HepG2 (cell line): ENCODE data around the gene NEK5. TPM values are rescaled to one million over a fixed set of nuclear protein-coding genes. Genes with fewer than 3 reads are reported as not detected.
A peak's percentile ranks its signal among the peaks of the same experiment; 100 is the strongest.

Source experiments
- ATAC-seq: fragments of 200-7000 bp; cut with Tn5 transposase; 3 replicates; pipeline ENCODE4 v1.9.1; 2020; ENCODE audit warnings: mild to moderate bottlenecking, moderate library complexity
- BruUV-seq: library from RNA; stranded (reverse); fragments of 400-500 nt; replicated peaks from 2 replicates; lab custom pipeline; 2021; lab: Mats Ljungman, UMichigan
- CTCF ChIA-PET: fragments of 300-600 bp; formaldehyde crosslinking; extraction: SDS; loops from one replicate; lab custom pipeline; 2021; ENCODE audit warnings: low total read pairs, inconsistent platforms, low intra/inter-chr PET ratio; lab: Yijun Ruan, JAX
- POLR2A ChIA-PET: fragments of 350-600 bp; sonication (Branson Sonifier 250); formaldehyde crosslinking; loops from one replicate; lab custom pipeline; 2020; ENCODE audit warnings: antibody characterized with exemption, inconsistent platforms; lab: Yijun Ruan, JAX
- DNase-seq: peaks from one replicate; pipeline ENCODE4 v3.0.0-alpha.2; 2015; ENCODE audit warnings: low spot score
- FAIRE-seq: peaks from 3 replicates; lab custom pipeline; 2011; peaks lifted over from hg19 to GRCh38; lab: Jason Lieb, UNC
- H2AFZ ChIP-seq: one replicate; pipeline ENCODE4 v1.6.1; 2011; ENCODE audit warnings: low read length, inconsistent platforms
- H3K27ac ChIP-seq: fragments of 300-600 bp; 3 replicates; pipeline ENCODE4 v1.8.0; 2011; ENCODE audit warnings: mixed run types, mild to moderate bottlenecking, mixed read lengths, low read length, inconsistent platforms; ENCODE audit not compliant: insufficient read depth; ENCODE audit errors: extremely low read length
- H3K27me3 ChIP-seq, 2 experiments: fragments of 200-600 bp in 1 of 2; 2 replicates in 1 of 2; 3 replicates in 1 of 2; pipeline versions ENCODE4 v1.6.0 to v1.8.0; 2011; ENCODE audit warnings: low read length in 2 of 2, mild to moderate bottlenecking in 2 of 2, moderate library complexity in 2 of 2, inconsistent platforms in 1 of 2; ENCODE audit not compliant: insufficient read depth in 2 of 2, control insufficient read depth in 1 of 2
- H3K36me3 ChIP-seq, 2 experiments: fragments of 200-600 bp in 1 of 2; replicated peaks in 1 of 2; 2 replicates in 1 of 2; 3 replicates in 1 of 2; pipeline versions ENCODE4 v1.5.1 to v1.8.0; 2011; ENCODE audit warnings: low read length in 2 of 2, inconsistent platforms in 1 of 2; ENCODE audit not compliant: insufficient read depth in 2 of 2, control insufficient read depth in 1 of 2
- H3K4me1 ChIP-seq: 2 replicates; pipeline ENCODE4 v1.5.1; 2012; ENCODE audit warnings: low read length, inconsistent platforms; ENCODE audit not compliant: insufficient read depth
- H3K4me2 ChIP-seq: 2 replicates; pipeline ENCODE4 v1.6.0; 2011; ENCODE audit warnings: low read depth, low read length, inconsistent platforms
- H3K4me3 ChIP-seq, 3 experiments: fragments of 200-600 bp in 1 of 3; sonication (generic), shearing (Covaris generic) in 1 of 3; replicated peaks in 1 of 3; 2 replicates each; pipeline ENCODE4 v1.5.1; 2011 to 2016; ENCODE audit warnings: low read length in 3 of 3, inconsistent platforms in 2 of 3, low read depth in 2 of 3, mild to moderate bottlenecking in 2 of 3, control low read depth in 1 of 3, mixed read lengths in 1 of 3; ENCODE audit not compliant: insufficient read depth in 1 of 3
- H3K79me2 ChIP-seq: one replicate; pipeline ENCODE4 v1.6.1; 2011; ENCODE audit warnings: low read length, inconsistent platforms; ENCODE audit not compliant: insufficient read depth
- H3K9ac ChIP-seq: 2 replicates; pipeline ENCODE4 v1.6.0; 2011; ENCODE audit warnings: mild to moderate bottlenecking, low read depth, low read length, inconsistent platforms; ENCODE audit not compliant: insufficient read depth
- H3K9me3 ChIP-seq: 2 replicates; pipeline ENCODE4 v1.5.1; 2012; ENCODE audit warnings: mild to moderate bottlenecking, low read length
- H4K20me1 ChIP-seq: 2 replicates; pipeline ENCODE4 v1.6.0; 2011; ENCODE audit warnings: inconsistent platforms, mild to moderate bottlenecking, low read length, moderate library complexity; ENCODE audit not compliant: insufficient read depth
- ATF4 ChIP-seq, 2 experiments: fragments of 450-650 bp in 1 of 2; sonication (generic) in 1 of 2; formaldehyde crosslinking; IDR thresholded peaks; 2 replicates each; pipeline versions ENCODE4 v1.5.0 to v1.8.0; 2020 to 2022; ENCODE audit warnings: mild to moderate bottlenecking in 1 of 2, missing genetic modification reagents in 1 of 2
- CCDC6 ChIP-seq: sonication (generic); formaldehyde crosslinking; IDR thresholded peaks from 2 replicates; pipeline ENCODE4 v1.8.1; 2022; ENCODE audit warnings: mild to moderate bottlenecking, missing genetic modification reagents, moderate library complexity
- CREB3 ChIP-seq: sonication (generic); formaldehyde crosslinking; IDR thresholded peaks from 2 replicates; pipeline ENCODE4 v1.5.0; 2020; ENCODE audit warnings: missing genetic modification reagents
- FOXA1 ChIP-seq, 2 experiments: fragments of 450-650 bp in 1 of 2; sonication (generic) in 1 of 2; formaldehyde crosslinking in 1 of 2; IDR thresholded peaks; 2 replicates each; pipeline versions ENCODE4 v1.4.0 to v1.6.1; 2016 to 2020; ENCODE audit warnings: missing genetic modification reagents in 1 of 2
- GABPA ChIP-seq, 2 experiments: IDR thresholded peaks; 2 replicates each; pipeline ENCODE4 v1.6.1; 2011 to 2016; ENCODE audit warnings: low read depth in 2 of 2, low read length in 1 of 2, missing biosample characterization in 1 of 2, missing genetic modification characterization in 1 of 2
- KAT7 ChIP-seq: IDR thresholded peaks from 2 replicates; pipeline ENCODE4 v1.6.1; 2018; ENCODE audit warnings: borderline replicate concordance, missing compliant biosample characterization
- KLF12 ChIP-seq: sonication (generic); formaldehyde crosslinking; IDR thresholded peaks from 2 replicates; pipeline ENCODE4 v1.4.0; 2020; ENCODE audit warnings: missing genetic modification reagents, borderline replicate concordance
- NR2F1 ChIP-seq, 2 experiments: fragments of 450-650 bp in 1 of 2; formaldehyde crosslinking in 1 of 2; IDR thresholded peaks; 2 replicates each; pipeline versions ENCODE4 v1.5.0 to v1.6.1; 2016 to 2020; ENCODE audit warnings: mild to moderate bottlenecking in 1 of 2, missing compliant biosample characterization in 1 of 2, missing genetic modification reagents in 1 of 2, moderate library complexity in 1 of 2
- PLRG1 ChIP-seq: fragments of 450-650 bp; conservative IDR thresholded peaks from 2 replicates; pipeline ENCODE4 v1.6.1; 2016
- POLR2AphosphoS5 ChIP-seq: IDR thresholded peaks from 2 replicates; pipeline ENCODE4 v1.6.1; 2012; ENCODE audit warnings: low read depth, low read length
- POLR2G ChIP-seq: fragments of 200-400 bp; formaldehyde crosslinking; IDR thresholded peaks from 2 replicates; pipeline ENCODE4 v1.6.1; 2018; ENCODE audit warnings: mild to moderate bottlenecking, low read depth, low read length, moderate library complexity
- RBM39 ChIP-seq: fragments of 200-400 bp; formaldehyde crosslinking; IDR thresholded peaks from one replicate; pipeline ENCODE4 v1.6.1; 2018; ENCODE audit warnings: antibody characterized with exemption, mild to moderate bottlenecking, low read depth, low read length; ENCODE audit not compliant: poor library complexity, severe bottlenecking
- TARDBP ChIP-seq: sonication (generic); formaldehyde crosslinking; IDR thresholded peaks from 2 replicates; pipeline ENCODE4 v1.8.0; 2022; ENCODE audit warnings: mild to moderate bottlenecking, missing genetic modification reagents
- TBP ChIP-seq: sonication (generic); formaldehyde crosslinking; IDR thresholded peaks from 2 replicates; pipeline ENCODE4 v1.5.0; 2020; ENCODE audit warnings: missing genetic modification reagents
- TEAD2 ChIP-seq: sonication (generic); formaldehyde crosslinking; IDR thresholded peaks from 2 replicates; pipeline ENCODE4 v1.9.0; 2021; ENCODE audit warnings: missing genetic modification reagents
- ZNF432 ChIP-seq: sonication (generic); formaldehyde crosslinking; IDR thresholded peaks from 2 replicates; pipeline ENCODE4 v1.5.0; 2020; ENCODE audit warnings: missing genetic modification reagents, mild to moderate bottlenecking, borderline replicate concordance
- ZNF660 ChIP-seq: sonication (generic); formaldehyde crosslinking; IDR thresholded peaks from 2 replicates; pipeline ENCODE4 v1.5.1; 2020; ENCODE audit warnings: mild to moderate bottlenecking, low read depth, missing genetic modification reagents, borderline replicate concordance
- ZNF724P ChIP-seq: sonication (generic); formaldehyde crosslinking; IDR thresholded peaks from 2 replicates; pipeline ENCODE4 v1.8.0; 2022; ENCODE audit warnings: missing genetic modification reagents, borderline replicate concordance
- ZZZ3 ChIP-seq: sonication (generic); formaldehyde crosslinking; IDR thresholded peaks from 2 replicates; pipeline ENCODE4 v1.4.0; 2020; ENCODE audit warnings: missing genetic modification reagents, mild to moderate bottlenecking, borderline replicate concordance
- WGBS: methylation state at CpG from one replicate; pipeline ENCODE4 v1.1.6; 2017; ENCODE audit warnings: low lambda C conversion rate; 5-methylcytosine and 5-hydroxymethylcytosine counted together
- in situ Hi-C: cut with HindIII; loops from 2 replicates; pipeline ENCODE4 v1.10.0; 2017; ENCODE audit warnings: low pct_unique_long_range_greater_than_20kb; ENCODE audit not compliant: extremely low pct_ligation_motif_present
- intact Hi-C: fragments of 100-400 bp; cut with micrococcal nuclease; formaldehyde crosslinking; loops from one replicate; pipeline ENCODE4 v1.10.0; 2022; ENCODE audit not compliant: unreplicated experiment
- polyA plus RNA-seq, 8 experiments: library from polyadenylated mRNA; depleted of rRNA in 3 of 8; stranded (reverse) in 7 of 8; unstranded in 1 of 8; fragments of >200 nt; fragmentation: Illumina TruSeq in 4 of 8; extraction: Trizol in 4 of 8; gene quantifications; 2 replicates each; pipeline versions ENCODE4 v1.2.1 to v1.2.3, GENCODE V29; 2011 to 2016; ENCODE audit warnings: low read depth in 4 of 8, missing spikeins in 1 of 8, mixed read lengths in 1 of 8; ENCODE audit not compliant: insufficient read depth in 1 of 8
- total RNA-seq, 5 experiments: library from RNA; depleted of rRNA; stranded (reverse); fragments of >200 nt; fragmentation: Illumina TruSeq; extraction: Trizol; gene quantifications; 2 replicates each; pipeline ENCODE4 v1.2.3, GENCODE V29; 2016; ENCODE audit warnings: low read depth in 1 of 5
- TF ChIP-seq, protein P1 (sequence below): sonication (generic); formaldehyde crosslinking; IDR thresholded peaks from 2 replicates; pipeline ENCODE4 v1.4.0; 2020; ENCODE audit warnings: missing genetic modification reagents

Gene NEK5
- total and polyA plus RNA-seq, 2 of the 13 experiments (the other 11 are each of a cell fraction or from before 2014, with no cell fraction given): 0.12 to 0.22 TPM

- Histone ChIP-seq H3K79me2 (peaks cover 55% of the 10 kb centered on the region), H3K9me3 (no peaks in the 10 kb centered on the region), H3K9ac (peak overlapping the region; percentile 95), H2AFZ (no peak overlapping the region), H3K4me3 (peak overlapping the region; percentile 76 to 80 (median 79)), H3K4me2 (peak overlapping the region; percentile 79), H3K36me3 (peaks cover 0 to 9% of the 10 kb centered on the region in 2 experiments; a peak in 2 of 5 replicates), H3K27ac (peak overlapping the region; percentile 86), H4K20me1 (no peaks in the 10 kb centered on the region), H3K27me3 (no peaks in the 10 kb centered on the region), H3K4me1 (peaks cover 75% of the 10 kb centered on the region)
- POLR2A ChIA-PET: interaction anchor here (0.9 to 1.3 kb wide), 2 partner anchors 29 to 35 kb away, joined by 7 to 8 read pairs; no protein-coding TSS in a partner anchor
- in situ Hi-C loops (no loop called here), intact Hi-C loops (no loop called here)
- no peak for DNase-seq
- FAIRE-seq: peak; percentile 18
- no TSS peak for BruUV-seq
- no peak for ATAC-seq
- CTCF ChIA-PET: no interaction called here
- 20% methylated on average over 17 of the region's 17 CpGs for WGBS
- no peak for TF ChIP-seq CCDC6
- TF ChIP-seq PLRG1: no peak
- TF ChIP-seq ZNF660 (CRISPR knock-in tag): no peak
- no peak for TF ChIP-seq KLF12 (CRISPR knock-in tag)
- no peak for TF ChIP-seq CREB3
- no peak for TF ChIP-seq TARDBP (CRISPR knock-in tag)
- 0 out of 4 replicates have a peak, but pooled peaks of 1 of the 2 experiments have one; percentile 17 for TF ChIP-seq NR2F1 (CRISPR knock-in tag; IDR thresholded peaks at IDR 0.05)
- TF ChIP-seq POLR2AphosphoS5: peak; percentile 22; the same call in 1 of the 2 replicates
- TF ChIP-seq TEAD2 (CRISPR knock-in tag): no peak
- TF ChIP-seq ZNF432 (CRISPR knock-in tag): no peak
- TF ChIP-seq POLR2G: peak; percentile 39
- 0 out of 2 replicates have a peak, but pooled peaks have one; percentile 7 for TF ChIP-seq ZZZ3
- 0 out of 2 replicates have a peak, but pooled peaks have one; percentile 25 for TF ChIP-seq KAT7
- no peak for TF ChIP-seq FOXA1 (IDR thresholded peaks at IDR 0.05)
- TF ChIP-seq FOXA1 (CRISPR knock-in tag; IDR thresholded peaks at IDR 0.05): no peak
- TF ChIP-seq ATF4 (CRISPR knock-in tag; IDR thresholded peaks at IDR 0.05): peak in 1 of 2 experiments; percentile 69; a peak in 1 of 4 replicates
- no peak for TF ChIP-seq GABPA (IDR thresholded peaks at IDR 0.05; ENCODE audit: low read depth, low read length)
- TF ChIP-seq GABPA (CRISPR knock-in tag; IDR thresholded peaks at IDR 0.05; ENCODE audit: low read depth): peak; percentile 30; the same call in 1 of the 2 replicates
- TF ChIP-seq, protein P1, sequence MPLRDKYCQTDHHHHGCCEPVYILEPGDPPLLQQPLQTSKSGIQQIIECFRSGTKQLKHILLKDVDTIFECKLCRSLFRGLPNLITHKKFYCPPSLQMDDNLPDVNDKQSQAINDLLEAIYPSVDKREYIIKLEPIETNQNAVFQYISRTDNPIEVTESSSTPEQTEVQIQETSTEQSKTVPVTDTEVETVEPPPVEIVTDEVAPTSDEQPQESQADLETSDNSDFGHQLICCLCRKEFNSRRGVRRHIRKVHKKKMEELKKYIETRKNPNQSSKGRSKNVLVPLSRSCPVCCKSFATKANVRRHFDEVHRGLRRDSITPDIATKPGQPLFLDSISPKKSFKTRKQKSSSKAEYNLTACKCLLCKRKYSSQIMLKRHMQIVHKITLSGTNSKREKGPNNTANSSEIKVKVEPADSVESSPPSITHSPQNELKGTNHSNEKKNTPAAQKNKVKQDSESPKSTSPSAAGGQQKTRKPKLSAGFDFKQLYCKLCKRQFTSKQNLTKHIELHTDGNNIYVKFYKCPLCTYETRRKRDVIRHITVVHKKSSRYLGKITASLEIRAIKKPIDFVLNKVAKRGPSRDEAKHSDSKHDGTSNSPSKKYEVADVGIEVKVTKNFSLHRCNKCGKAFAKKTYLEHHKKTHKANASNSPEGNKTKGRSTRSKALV: no peak
- no peak for TF ChIP-seq TBP (CRISPR knock-in tag)
- no peak for TF ChIP-seq RBM39
- no peak for TF ChIP-seq ZNF724P (CRISPR knock-in tag)
These were observed 29.8 kb upstream of the NEK5 start for GRCh38 chr13:52158629-52159158.
